Activated B cell treated with CpG ODN at 0.5 μM for 24 hours (primary cell): ENCODE measurements around the gene GPR183. TPM values are rescaled to one million over a fixed set of nuclear protein-coding genes. Genes with fewer than 3 reads are reported as not detected.

Experiments used
- ATAC-seq: fragments of 200-7000 bp; cut with Tn5 transposase; one replicate; pipeline ENCODE4 v1.10.0; 2021; ENCODE audit warnings: low read depth, mild to moderate bottlenecking, moderate library complexity
- CTCF ChIA-PET: fragments of 350-600 bp; sonication (Branson Sonifier 250); formaldehyde crosslinking; loops from one replicate; lab custom pipeline; 2021; ENCODE audit warnings: antibody characterized with exemption; lab: Charles Lee
- POLR2A ChIA-PET: fragments of 350-600 bp; sonication (Branson Sonifier 250); formaldehyde crosslinking; loops from one replicate; lab custom pipeline; 2021; ENCODE audit warnings: antibody characterized with exemption; lab: Charles Lee
- DNase-seq: peaks from one replicate; pipeline ENCODE4 v3.0.0; 2022
- H3K27ac Mint-ChIP-seq: one replicate; pipeline ENCODE4 v1.8.0; 2020; ENCODE audit warnings: mixed read lengths
- H3K27me3 Mint-ChIP-seq: one replicate; pipeline ENCODE4 v1.8.0; 2021; ENCODE audit warnings: mixed read lengths
- H3K36me3 Mint-ChIP-seq: one replicate; pipeline ENCODE4 v1.8.0; 2021; ENCODE audit warnings: low read depth, mixed read lengths
- H3K4me1 Mint-ChIP-seq: one replicate; pipeline ENCODE4 v1.8.0; 2021; ENCODE audit warnings: mixed read lengths
- H3K4me3 Mint-ChIP-seq: one replicate; pipeline ENCODE4 v1.8.0; 2020; ENCODE audit warnings: mild to moderate bottlenecking, mixed read lengths
- H3K9me3 Mint-ChIP-seq: one replicate; pipeline ENCODE4 v1.8.0; 2020; ENCODE audit warnings: mixed read lengths
- CTCF ChIP-seq: fragments of 200-600 bp; IDR thresholded peaks from one replicate; pipeline ENCODE4 v1.8.0; 2022; ENCODE audit warnings: antibody characterized with exemption, mild to moderate bottlenecking
- intact Hi-C: fragments of 100-400 bp; cut with micrococcal nuclease; formaldehyde crosslinking; loops from one replicate; pipeline ENCODE4 v1.15.1; 2024
- total RNA-seq: library from RNA; stranded (reverse); gene quantifications from 2 replicates; pipeline ENCODE4 v1.2.3, GENCODE V29; 2022

The GPR183 gene
- total RNA-seq, 1 donor from 2014 or later: 84.5 TPM

GRCh38 chr13:99293178-99293577, 14.0 kb downstream of the GPR183 start:
- Mint-ChIP-seq H3K27me3 (no peaks in the 10 kb centered on the region), H3K27ac (peak overlapping the region; percentile 76), H3K36me3 (peaks cover 78% of the 10 kb centered on the region), H3K4me3 (peak overlapping the region; percentile 20), H3K9me3 (peaks cover 3% of the 10 kb centered on the region), H3K4me1 (peaks cover 89% of the 10 kb centered on the region)
- intact Hi-C loops: no loop called here
- CTCF ChIA-PET: interaction anchor here (0.7 to 1.8 kb wide), 3 partner anchors 23 to 143 kb away, joined by 3 to 11 read pairs (median 8); no protein-coding TSS in a partner anchor
- POLR2A ChIA-PET: interaction anchor here (0.8 to 2.5 kb wide), 11 partner anchors 8 to 89 kb away, joined by 3 to 22 read pairs (median 4); partner anchors contain the start of gene GPR183
- no peak for TF ChIP-seq CTCF
- ATAC-seq: peak; percentile 32
- DNase-seq: no peak

GRCh38 chr13:99290894-99291293, 16.3 kb downstream of the GPR183 start:
- peaks cover 70% of the 10 kb centered on the region for H3K36me3 Mint-ChIP-seq
- DNase-seq (no peak), ATAC-seq (no peak)
- TF ChIP-seq CTCF: no peak
- peaks cover 87% of the 10 kb centered on the region for H3K4me1 Mint-ChIP-seq
- H3K4me3 Mint-ChIP-seq: no peak overlapping the region
- no peaks in the 10 kb centered on the region for H3K27me3 Mint-ChIP-seq
- ChIA-PET CTCF (no interaction called here), POLR2A (interaction anchor here (0.7 to 1.4 kb wide), 3 partner anchors 9 to 20 kb away, joined by 3 to 5 read pairs (median 4); no protein-coding TSS in a partner anchor)
- H3K27ac Mint-ChIP-seq: peak overlapping the region; percentile 21
- H3K9me3 Mint-ChIP-seq: peaks cover 3% of the 10 kb centered on the region
- intact Hi-C loops: no loop called here

GRCh38 chr13:99289674-99290337, 17.4 kb downstream of the GPR183 start:
- no peak overlapping the region for H3K4me3 Mint-ChIP-seq
- peaks cover 87% of the 10 kb centered on the region for H3K4me1 Mint-ChIP-seq
- ChIA-PET CTCF (no interaction called here), POLR2A (interaction anchor here (0.7 to 2.8 kb wide), 4 partner anchors 14 to 44 kb away, joined by 3 to 15 read pairs (median 10); partner anchors contain the start of gene GPR183)
- peaks cover 3% of the 10 kb centered on the region for H3K9me3 Mint-ChIP-seq
- DNase-seq (no peak), ATAC-seq (no peak)
- no peak overlapping the region for H3K27ac Mint-ChIP-seq
- peaks cover 61% of the 10 kb centered on the region for H3K36me3 Mint-ChIP-seq
- no peak for TF ChIP-seq CTCF
- intact Hi-C loops: no loop called here
- no peaks in the 10 kb centered on the region for H3K27me3 Mint-ChIP-seq

DNA sequence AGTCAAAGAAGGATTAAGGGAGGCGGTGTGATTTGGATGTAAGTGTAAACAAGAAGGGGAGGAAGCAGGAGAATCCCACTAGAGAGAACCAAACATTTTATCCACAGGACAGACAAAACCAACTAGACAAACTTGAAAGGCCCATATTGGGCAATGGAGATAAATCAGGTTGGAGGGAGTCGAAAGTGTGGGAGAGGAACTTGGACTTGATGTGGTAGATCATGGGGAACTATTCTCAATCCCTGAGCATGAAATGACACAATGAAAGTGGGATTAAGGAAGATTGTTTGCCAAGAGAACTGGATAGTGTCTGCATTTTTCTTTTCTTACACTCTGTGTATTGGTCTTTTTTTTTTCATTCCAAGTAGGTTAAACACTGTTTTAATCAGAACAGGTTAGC, 17.9 kb downstream of the GPR183 start:
- TF ChIP-seq CTCF: no peak
- H3K27me3 Mint-ChIP-seq: no peaks in the 10 kb centered on the region
- peaks cover 3% of the 10 kb centered on the region for H3K9me3 Mint-ChIP-seq
- H3K27ac Mint-ChIP-seq: peak overlapping the region; percentile 86
- H3K4me1 Mint-ChIP-seq: peaks cover 90% of the 10 kb centered on the region
- ATAC-seq (no peak), DNase-seq (no peak)
- intact Hi-C loops: no loop called here
- peaks cover 61% of the 10 kb centered on the region for H3K36me3 Mint-ChIP-seq
- POLR2A ChIA-PET: interaction anchor here (0.6 to 2.8 kb wide), 5 partner anchors 11 to 74 kb away, joined by 3 to 15 read pairs (median 7); partner anchors contain the start of gene GPR183
- CTCF ChIA-PET: interaction anchor here (1.5 to 2.0 kb wide), 2 partner anchors 13 to 20 kb away, joined by 7 to 8 read pairs; no protein-coding TSS in a partner anchor
- H3K4me3 Mint-ChIP-seq: no peak overlapping the region

- H3K27ac Mint-ChIP-seq: peak overlapping the region; percentile 86
- peaks cover 50% of the 10 kb centered on the region for H3K36me3 Mint-ChIP-seq
- peaks cover 3% of the 10 kb centered on the region for H3K9me3 Mint-ChIP-seq
- no peaks in the 10 kb centered on the region for H3K27me3 Mint-ChIP-seq
- DNase-seq (no peak), ATAC-seq (peak; percentile 85)
- CTCF ChIA-PET: interaction anchor here (0.5 to 2.0 kb wide), 5 partner anchors 14 to 149 kb away, joined by 3 to 8 read pairs (median 7); partner anchors contain the start of gene GPR183
- no peak for TF ChIP-seq CTCF
- intact Hi-C loops: loop anchor here (1.0 kb wide), 1 partner anchor 8 kb away; no protein-coding TSS in a partner anchor
- H3K4me1 Mint-ChIP-seq: peaks cover 89% of the 10 kb centered on the region
- peak overlapping the region; percentile 60 for H3K4me3 Mint-ChIP-seq
- POLR2A ChIA-PET: interaction anchor here (0.6 to 2.8 kb wide), 11 partner anchors 9 to 132 kb away, joined by 3 to 15 read pairs (median 7); partner anchors contain the start of gene GPR183
Measured at GRCh38 chr13:99288089-99288488, 19.1 kb downstream of the GPR183 start.
